WTC11 (cell line): ENCODE measurements around the gene SERINC4.

Experiments used
- CTCF ChIP-seq: fragments of 200-600 bp; IDR thresholded peaks from 2 replicates; pipeline ENCODE4 v1.8.0; 2022; ENCODE audit warnings: antibody characterized with exemption
- SP1 ChIP-seq: sonication (generic); formaldehyde crosslinking; conservative IDR thresholded peaks from 2 replicates; pipeline ENCODE4 v1.8.1; 2022; ENCODE audit warnings: missing genetic modification reagents
- ZNF317 ChIP-seq: sonication (generic); formaldehyde crosslinking; IDR thresholded peaks from 2 replicates; pipeline ENCODE4 v1.8.1; 2023; ENCODE audit warnings: low read depth, mild to moderate bottlenecking, moderate library complexity, missing genetic modification reagents, borderline replicate concordance

GRCh38 chr15:43808960-43809678 lies 9.1 kb upstream of the SERINC4 start:
- no peak for TF ChIP-seq CTCF
- no peak for TF ChIP-seq SP1 (CRISPR knock-in tag)
- no peak for TF ChIP-seq ZNF317
